ENCODE data around the gene CADM1.

Gene CADM1

DNA sequence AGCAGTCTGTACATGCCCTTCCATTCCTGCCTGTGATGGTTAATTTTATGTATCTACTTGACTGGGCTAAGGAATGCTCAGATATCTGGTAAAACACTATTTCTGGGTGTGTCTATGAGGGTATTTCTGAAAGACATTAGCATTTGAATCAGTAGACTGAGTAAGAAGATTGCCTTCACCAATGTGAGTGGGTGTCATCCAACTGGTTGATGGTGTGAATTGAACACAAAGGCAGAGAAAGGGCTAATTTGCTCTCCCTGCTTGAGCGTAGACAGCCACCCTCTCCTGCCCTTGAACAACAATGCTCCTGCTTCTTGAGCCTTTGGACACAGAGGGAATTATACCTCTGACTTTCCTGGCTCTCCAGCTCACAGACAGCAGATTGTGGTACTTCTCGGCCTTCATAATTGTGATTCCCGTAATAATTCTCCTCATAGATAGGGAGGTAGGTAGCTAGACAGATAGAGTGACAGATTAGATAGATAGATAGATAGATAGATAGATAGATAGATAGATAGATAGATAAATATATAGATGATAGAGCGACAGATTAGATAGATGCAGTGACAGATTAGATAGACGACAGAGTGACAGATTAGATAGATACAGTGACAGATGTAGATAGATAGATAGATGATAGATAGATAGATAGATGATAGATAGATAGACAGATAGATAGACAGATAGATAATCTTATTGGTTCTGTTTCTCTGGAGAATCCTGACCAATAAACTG is 370.6 kb downstream of the CADM1 start:
- DNase-seq = no peak

DNA sequence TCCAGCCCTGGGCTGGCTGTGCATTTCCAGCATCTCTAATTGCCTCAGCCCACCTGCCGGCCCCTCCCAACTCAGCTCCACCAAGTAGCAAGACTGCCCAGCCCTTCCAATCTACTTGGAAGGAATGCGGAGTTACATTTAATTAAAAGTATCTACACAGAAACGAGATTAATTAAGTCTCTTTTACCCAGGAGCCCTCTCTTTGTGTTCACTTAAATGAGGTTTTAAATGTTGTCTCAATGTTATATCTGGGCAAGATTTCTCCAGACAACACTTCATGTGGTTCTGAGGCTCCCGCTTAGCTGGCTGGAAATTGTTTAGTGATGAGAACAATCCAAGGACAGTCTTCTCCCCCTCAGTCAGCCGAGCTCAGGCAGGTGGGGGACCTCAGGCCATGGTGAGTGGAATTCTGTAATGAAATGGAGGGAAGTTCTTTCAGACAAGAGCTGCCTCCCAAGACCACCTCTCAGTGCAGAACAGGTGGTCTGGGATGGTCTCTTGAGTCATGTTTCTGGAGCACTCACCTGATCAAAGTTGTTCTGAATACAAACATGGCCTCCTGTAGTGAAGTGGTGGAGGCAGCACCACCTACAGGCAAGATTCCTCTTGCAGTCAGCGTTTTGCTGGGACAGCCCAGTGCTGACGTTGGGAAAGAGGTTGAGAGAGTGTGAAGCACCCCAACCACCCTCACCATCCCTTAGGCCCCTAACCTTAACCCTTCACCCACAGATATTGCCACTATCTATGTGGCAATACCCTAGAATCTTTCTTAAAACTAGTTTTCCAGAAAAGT is 371.6 kb downstream of the CADM1 start:
- no peak for DNase-seq

DNA sequence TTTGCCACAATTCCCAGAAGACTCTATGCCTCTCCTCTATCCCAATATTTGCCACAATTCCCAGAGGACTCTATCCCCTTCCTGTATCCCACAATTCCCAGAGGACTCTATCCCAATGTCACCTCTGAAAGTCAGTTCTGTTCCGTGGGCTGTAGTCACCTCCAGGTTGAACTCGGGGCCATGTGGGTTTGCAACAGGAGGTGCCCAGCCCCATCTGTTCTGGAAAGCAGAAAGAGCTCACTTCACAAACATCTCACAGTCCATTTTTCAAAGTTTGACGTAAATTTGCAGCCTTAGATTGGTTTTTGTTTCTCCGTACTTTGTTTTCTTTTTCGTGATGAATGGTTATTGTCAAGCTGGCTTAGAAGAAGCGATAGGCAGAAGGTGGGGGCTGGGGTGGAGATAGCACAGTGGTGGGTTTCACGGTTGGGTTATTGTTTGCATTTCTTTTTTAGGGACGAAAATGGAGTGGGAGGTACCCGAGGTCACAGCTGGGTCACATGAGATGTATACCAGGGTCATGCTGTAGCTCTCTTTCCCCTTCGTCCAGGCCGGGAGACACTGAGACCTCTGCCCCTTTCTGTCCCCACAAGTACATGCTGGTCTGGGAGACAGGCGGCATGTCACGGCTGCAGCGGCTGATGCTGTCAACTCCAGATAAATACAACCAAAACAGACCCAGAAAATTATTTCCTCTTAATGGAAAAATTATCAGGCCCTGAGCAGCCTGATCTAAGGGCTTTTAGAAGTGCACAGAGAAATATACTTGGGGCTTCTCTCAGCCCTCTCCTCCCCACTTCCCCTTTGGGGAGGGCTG is 374.5 kb downstream of the CADM1 start:
- DNase-seq = no peak

GRCh38 chr11:115128226-115128625 is 376.0 kb downstream of the CADM1 start:
- DNase-seq = no peak

GRCh38 chr11:115127790-115128189 is 376.4 kb downstream of the CADM1 start:
- no peak for DNase-seq

GRCh38 chr11:115126515-115127208 is 377.6 kb downstream of the CADM1 start:
- no peak for DNase-seq

GRCh38 chr11:115126092-115126491 is 378.1 kb downstream of the CADM1 start:
- no peak for DNase-seq

DNA sequence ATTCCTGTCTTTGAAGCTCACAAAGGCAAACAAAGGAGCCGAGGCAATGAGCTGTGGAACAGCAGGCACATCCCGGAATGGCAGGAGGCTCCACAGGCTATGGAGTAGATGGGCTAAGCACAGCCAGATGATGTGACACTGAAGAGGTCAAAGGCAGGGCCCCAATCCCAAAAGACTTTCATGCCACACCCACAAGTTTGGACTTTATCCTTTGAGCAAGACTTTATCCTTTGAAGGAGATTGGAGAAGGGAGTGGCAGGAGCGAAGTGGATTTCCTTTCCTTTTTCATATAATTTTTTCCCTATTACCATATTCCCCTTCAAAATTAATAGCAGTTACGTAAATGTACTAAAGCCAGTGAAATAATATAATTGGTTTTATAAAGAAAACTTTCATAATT is 379.4 kb downstream of the CADM1 start:
- no peak for DNase-seq

- no peak for DNase-seq
Observed at GRCh38 chr11:115123641-115124040, 380.6 kb downstream of the CADM1 start.

DNA sequence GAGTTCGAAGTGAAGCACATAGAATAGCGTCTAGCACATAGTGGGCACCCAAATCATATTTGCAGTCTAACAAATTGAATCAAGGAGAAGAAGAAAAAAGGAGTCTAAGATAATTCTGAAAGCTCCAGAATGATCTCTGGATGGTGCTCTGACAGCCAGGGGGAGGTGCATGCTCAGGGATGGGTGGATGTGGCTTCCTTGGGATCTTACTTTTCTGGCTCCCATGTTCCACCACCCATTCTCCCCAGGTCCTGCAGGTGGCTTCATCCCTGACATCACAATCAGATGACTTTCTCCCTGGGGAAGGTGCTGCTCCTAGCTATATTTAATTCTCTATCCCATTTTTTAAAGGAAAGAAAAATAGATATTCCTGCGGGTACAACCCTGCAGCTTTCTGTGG is 381.9 kb downstream of the CADM1 start:
- DNase-seq = no peak
